ENCODE data around the gene PDE2A.

- TF ChIP-seq CTCF (IDR thresholded peaks at IDR 0.05) (no peak), EZH2 (IDR thresholded peaks at IDR 0.05; ENCODE audit: borderline replicate concordance, insufficient read depth, low read depth, low read length, poor library complexity, severe bottlenecking) (no peak)
Observed at GRCh38 chr11:72600557-72600956, 73.7 kb downstream of the PDE2A start.

All from B cell (primary cell).